OCI-LY3 (cell line): ENCODE results near the gene SELENOO.
A peak's percentile ranks its signal among the peaks of the same experiment; 100 is the strongest.

Experiments
- H2AFZ ChIP-seq: fragments of 200-600, 300-600 bp; shearing (Covaris generic); 2 replicates; pipeline ENCODE4 v1.6.0; 2014; ENCODE audit warnings: antibody characterized with exemption, low read depth, low read length
- H3K27ac ChIP-seq: fragments of 200-600, 300-600 bp; sonication (generic); 2 replicates; pipeline ENCODE4 v1.5.1; 2014; ENCODE audit warnings: mild to moderate bottlenecking, low read length, moderate library complexity, mixed read lengths
- H3K27me3 ChIP-seq: fragments of 200-600, 300-600 bp; sonication (generic); 2 replicates; pipeline ENCODE4 v1.6.1; 2014; ENCODE audit warnings: low read depth, low read length, mixed read lengths
- H3K36me3 ChIP-seq: fragments of 200-600, 300-600 bp; sonication (generic); replicated peaks from 2 replicates; pipeline ENCODE3; 2014; ENCODE audit warnings: low read depth, low read length, mixed read lengths
- H3K4me1 ChIP-seq: fragments of 300-600, 200-600 bp; sonication (generic); 2 replicates; pipeline ENCODE4 v1.6.1; 2014; ENCODE audit warnings: low read length, mixed read lengths
- H3K4me2 ChIP-seq: fragments of 200-600, 300-600 bp; sonication (generic); 2 replicates; pipeline ENCODE4 v1.6.1; 2014; ENCODE audit warnings: low read length, mixed read lengths
- H3K4me3 ChIP-seq: fragments of 300-600, 200-600 bp; sonication (generic); 2 replicates; pipeline ENCODE4 v1.5.1; 2014; ENCODE audit warnings: antibody characterized with exemption, mild to moderate bottlenecking, low read length, moderate library complexity
- H3K79me2 ChIP-seq: fragments of 300-600, 200-600 bp; shearing (Covaris generic); 2 replicates; pipeline ENCODE4 v1.6.1; 2014; ENCODE audit warnings: mild to moderate bottlenecking, low read length, mixed read lengths
- H3K9ac ChIP-seq: fragments of 300-600, 200-600 bp; shearing (Covaris generic); 2 replicates; pipeline ENCODE4 v1.6.0; 2014; ENCODE audit warnings: mild to moderate bottlenecking, low read length, moderate library complexity
- H3K9me3 ChIP-seq: fragments of 200-600, 300-600 bp; shearing (Covaris generic); 2 replicates; pipeline ENCODE4 v1.6.1; 2014; ENCODE audit warnings: low read length, mixed read lengths; ENCODE audit not compliant: insufficient read depth
- H4K20me1 ChIP-seq: fragments of 200-600, 300-600 bp; sonication (generic); 2 replicates; pipeline ENCODE4 v1.6.1; 2016; ENCODE audit warnings: low read length, mixed read lengths; ENCODE audit not compliant: insufficient read depth
- EZH2phosphoT487 ChIP-seq: fragments of 200-600 bp; shearing (Covaris generic); IDR thresholded peaks from 2 replicates; pipeline ENCODE4 v1.6.1; 2018; ENCODE audit warnings: antibody characterized with exemption, mixed run types, low read depth
- TF ChIP-seq, protein P1 (sequence below): fragments of 200-600, 300-600 bp; sonication (generic); IDR thresholded peaks from 2 replicates; pipeline ENCODE4 v1.5.1; 2014; ENCODE audit warnings: antibody characterized with exemption, low read length, low read depth

Gene SELENOO

DNA sequence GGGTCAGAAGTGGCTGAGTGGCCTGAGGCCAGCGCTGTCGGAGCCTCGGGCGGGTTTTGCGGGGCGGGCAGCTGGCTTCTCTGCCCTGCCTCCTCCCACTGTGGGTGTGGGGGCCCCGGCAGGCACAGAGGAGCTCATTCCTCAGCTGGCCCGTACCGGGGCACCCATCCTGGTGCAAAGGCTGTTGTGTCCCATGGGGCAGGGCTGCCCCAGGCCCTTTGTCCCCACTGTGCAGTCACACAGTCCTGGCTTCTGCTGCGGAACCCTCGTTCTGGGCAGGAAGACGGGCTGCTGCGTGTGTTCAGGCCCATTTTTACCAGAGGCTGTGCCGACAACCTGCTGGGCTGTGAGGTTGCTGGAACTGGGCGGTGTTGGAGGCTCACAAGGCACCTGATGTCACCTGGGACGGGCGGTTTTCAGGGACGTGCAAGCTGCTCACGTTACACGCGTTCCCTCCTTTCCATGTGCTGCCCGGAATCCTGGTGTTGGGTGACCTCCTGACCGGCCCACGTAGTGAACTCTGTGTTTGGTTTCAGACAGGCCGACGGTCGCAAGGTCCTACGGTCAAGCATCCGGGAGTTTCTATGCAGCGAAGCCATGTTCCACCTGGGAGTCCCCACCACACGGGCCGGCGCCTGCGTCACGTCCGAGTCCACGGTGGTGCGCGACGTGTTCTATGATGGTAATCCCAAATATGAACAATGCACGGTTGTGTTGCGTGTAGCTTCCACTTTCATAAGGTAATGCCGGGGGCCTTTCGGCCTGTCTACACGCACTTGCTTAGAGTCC is 5.2 kb downstream of the SELENOO start:
- Histone ChIP-seq H3K27ac (no peak overlapping the region), H3K4me1 (peaks cover 12% of the 10 kb centered on the region; the same call in 1 of the 2 replicates), H3K9me3 (no peaks in the 10 kb centered on the region), H2AFZ (no peak overlapping the region), H3K27me3 (no peaks in the 10 kb centered on the region), H3K36me3 (peaks cover 10% of the 10 kb centered on the region), H4K20me1 (peaks cover 10% of the 10 kb centered on the region; the same call in 1 of the 2 replicates), H3K4me3 (no peak overlapping the region), H3K79me2 (peaks cover 23% of the 10 kb centered on the region), H3K9ac (no peak overlapping the region), H3K4me2 (no peak overlapping the region)
- TF ChIP-seq, protein P1, sequence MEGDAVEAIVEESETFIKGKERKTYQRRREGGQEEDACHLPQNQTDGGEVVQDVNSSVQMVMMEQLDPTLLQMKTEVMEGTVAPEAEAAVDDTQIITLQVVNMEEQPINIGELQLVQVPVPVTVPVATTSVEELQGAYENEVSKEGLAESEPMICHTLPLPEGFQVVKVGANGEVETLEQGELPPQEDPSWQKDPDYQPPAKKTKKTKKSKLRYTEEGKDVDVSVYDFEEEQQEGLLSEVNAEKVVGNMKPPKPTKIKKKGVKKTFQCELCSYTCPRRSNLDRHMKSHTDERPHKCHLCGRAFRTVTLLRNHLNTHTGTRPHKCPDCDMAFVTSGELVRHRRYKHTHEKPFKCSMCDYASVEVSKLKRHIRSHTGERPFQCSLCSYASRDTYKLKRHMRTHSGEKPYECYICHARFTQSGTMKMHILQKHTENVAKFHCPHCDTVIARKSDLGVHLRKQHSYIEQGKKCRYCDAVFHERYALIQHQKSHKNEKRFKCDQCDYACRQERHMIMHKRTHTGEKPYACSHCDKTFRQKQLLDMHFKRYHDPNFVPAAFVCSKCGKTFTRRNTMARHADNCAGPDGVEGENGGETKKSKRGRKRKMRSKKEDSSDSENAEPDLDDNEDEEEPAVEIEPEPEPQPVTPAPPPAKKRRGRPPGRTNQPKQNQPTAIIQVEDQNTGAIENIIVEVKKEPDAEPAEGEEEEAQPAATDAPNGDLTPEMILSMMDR, result no peak

DNA sequence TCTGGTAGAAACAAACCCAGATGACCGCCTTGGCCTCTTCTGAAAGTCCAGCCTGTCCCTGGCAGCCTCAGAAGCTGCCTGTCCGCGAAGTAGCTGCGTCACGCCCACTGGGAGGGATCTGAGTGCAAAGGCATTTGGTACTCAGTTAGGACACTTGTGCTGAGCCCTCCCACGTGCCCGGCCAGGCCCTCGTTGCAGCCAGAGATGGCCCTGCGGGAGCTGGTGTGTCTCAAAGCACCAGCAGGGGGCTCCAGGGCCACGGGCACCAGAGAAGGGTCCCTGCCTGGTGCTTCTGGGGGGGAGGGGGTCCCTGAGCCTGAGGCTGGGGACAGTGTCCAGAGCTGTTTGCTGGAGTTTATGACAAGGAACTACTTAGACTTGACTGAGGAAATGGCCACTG is 5.8 kb downstream of the SELENOO start:
- Histone ChIP-seq H3K79me2 (peaks cover 18% of the 10 kb centered on the region), H3K9ac (no peak overlapping the region), H3K27ac (no peak overlapping the region), H3K27me3 (no peaks in the 10 kb centered on the region), H2AFZ (no peak overlapping the region), H4K20me1 (peaks cover 10% of the 10 kb centered on the region; the same call in 1 of the 2 replicates), H3K4me1 (peaks cover 12% of the 10 kb centered on the region; the same call in 1 of the 2 replicates), H3K36me3 (peaks cover 10% of the 10 kb centered on the region), H3K9me3 (no peaks in the 10 kb centered on the region), H3K4me3 (no peak overlapping the region), H3K4me2 (no peak overlapping the region)
- TF ChIP-seq, protein P1, result peak; percentile 44
- no peak for TF ChIP-seq EZH2phosphoT487

DNA sequence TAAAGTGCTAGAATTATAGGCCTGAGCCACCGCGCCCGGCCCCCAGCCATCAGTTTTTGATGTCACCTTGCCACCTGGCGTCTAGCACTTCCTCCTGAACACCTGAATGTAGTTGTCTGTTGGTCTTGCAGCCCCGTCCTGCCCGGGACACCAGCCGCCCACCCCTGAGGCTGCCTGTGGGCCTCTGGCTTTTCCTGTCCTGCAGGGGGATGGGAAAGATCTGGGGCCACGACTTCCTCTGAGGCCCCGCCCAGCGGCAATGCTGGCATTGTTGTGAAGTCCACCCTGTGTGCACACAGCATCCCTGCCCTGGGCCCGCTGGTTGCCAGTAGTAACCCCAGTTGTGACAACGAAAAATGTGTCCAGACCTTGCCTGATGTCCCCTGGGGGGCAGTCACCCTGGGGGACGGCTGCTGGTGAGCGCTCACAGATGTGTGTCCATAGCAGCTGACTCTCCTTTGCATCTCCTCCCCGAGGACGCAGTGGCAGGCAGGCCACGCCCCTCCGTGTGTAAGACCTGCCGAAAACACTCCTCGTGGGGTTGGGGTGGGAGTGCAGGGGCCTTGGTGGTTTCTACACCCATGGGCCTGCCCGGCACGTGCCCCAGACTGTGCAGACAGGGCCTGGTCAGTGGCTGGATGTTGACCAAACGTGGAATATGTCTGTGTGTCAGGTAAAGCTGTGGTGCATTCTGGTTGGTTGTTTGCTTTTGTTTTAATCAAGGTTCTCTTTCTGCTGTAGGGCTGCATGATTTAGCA is 6.8 kb downstream of the SELENOO start:
- no peak overlapping the region for H3K27ac ChIP-seq
- H3K9me3 ChIP-seq, result no peaks in the 10 kb centered on the region
- H3K36me3 ChIP-seq, result peaks cover 10% of the 10 kb centered on the region
- H3K4me1 ChIP-seq, result 0 out of 2 replicates have a peak, but pooled peaks cover 7% of the 10 kb centered on the region
- no peaks in the 10 kb centered on the region for H3K27me3 ChIP-seq
- TF ChIP-seq EZH2phosphoT487, result no peak
- H4K20me1 ChIP-seq, result 0 out of 2 replicates have a peak, but pooled peaks cover 1% of the 10 kb centered on the region
- H2AFZ ChIP-seq, result no peak overlapping the region
- H3K4me2 ChIP-seq, result no peak overlapping the region
- no peak overlapping the region for H3K9ac ChIP-seq
- no peak overlapping the region for H3K4me3 ChIP-seq
- peaks cover 9% of the 10 kb centered on the region for H3K79me2 ChIP-seq

DNA sequence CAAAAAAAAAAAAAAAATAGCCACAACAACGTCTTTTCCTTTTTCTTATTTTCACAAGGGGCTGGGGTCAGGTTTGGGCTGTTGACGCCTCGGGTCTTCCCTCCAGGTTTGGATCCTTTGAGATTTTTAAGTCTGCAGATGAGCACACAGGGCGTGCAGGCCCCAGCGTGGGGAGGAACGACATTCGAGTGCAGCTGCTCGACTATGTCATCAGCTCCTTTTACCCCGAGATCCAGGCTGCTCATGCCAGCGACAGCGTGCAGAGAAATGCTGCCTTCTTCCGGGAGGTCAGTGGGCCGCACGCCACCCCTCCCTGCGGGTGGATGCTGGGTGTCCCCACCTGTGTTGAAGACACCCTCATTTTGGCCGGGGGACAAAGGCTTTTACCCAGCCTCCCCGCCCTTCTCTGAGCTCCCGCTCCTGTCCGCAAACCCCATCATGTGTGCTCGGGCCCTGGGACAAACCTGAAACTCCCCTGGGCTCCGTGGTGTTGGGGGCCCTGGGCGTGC is 7.7 kb downstream of the SELENOO start:
- no peaks in the 10 kb centered on the region for H3K9me3 ChIP-seq
- TF ChIP-seq EZH2phosphoT487, result no peak
- TF ChIP-seq, protein P1, result no peak
- H3K4me1 ChIP-seq, result 0 out of 2 replicates have a peak, but pooled peaks cover 5% of the 10 kb centered on the region
- no peak overlapping the region for H3K4me2 ChIP-seq
- no peak overlapping the region for H3K9ac ChIP-seq
- peaks cover 6% of the 10 kb centered on the region for H3K36me3 ChIP-seq
- no peaks in the 10 kb centered on the region for H3K27me3 ChIP-seq
- no peak overlapping the region for H3K27ac ChIP-seq
- peaks cover 1% of the 10 kb centered on the region; the same call in 1 of the 2 replicates for H3K79me2 ChIP-seq
- H3K4me3 ChIP-seq, result no peak overlapping the region
- H2AFZ ChIP-seq, result no peak overlapping the region
- no peaks in the 10 kb centered on the region for H4K20me1 ChIP-seq
